Activated CD8-positive, alpha-beta memory T cell treated with anti-CD3 and anti-CD28 coated beads, Interleukin-2, amount 50 U/mL, for 1 hour (primary cell): ENCODE data around the gene WSB2.
"Not testable (repeated sequence)": the region's sequence is repeated elsewhere in the genome, so short reads cannot be mapped to it uniquely, and the experiment has no call there.

Experiments
- DNase-seq: peaks from one replicate; pipeline ENCODE4 v3.0.0-alpha.2; 2020; ENCODE audit errors: extremely low read depth

Gene WSB2

GRCh38 chr12:118035190-118036041 lies 25.6 kb downstream of the WSB2 start:
- DNase-seq, result no peak

GRCh38 chr12:118034429-118035189 lies 26.4 kb downstream of the WSB2 start:
- DNase-seq, result no peak

GRCh38 chr12:118033902-118034301 lies 27.1 kb downstream of the WSB2 start:
- no peak for DNase-seq

- DNase-seq, result no peak
Measured at GRCh38 chr12:118033323-118033722, 27.7 kb downstream of the WSB2 start.

- DNase-seq, result no peak
Measured at GRCh38 chr12:118032188-118032587, 28.8 kb downstream of the WSB2 start.

- DNase-seq, result no peak
Measured at GRCh38 chr12:118029166-118029565, 31.8 kb downstream of the WSB2 start.

- no peak for DNase-seq
Measured at GRCh38 chr12:118025168-118025567, 35.8 kb downstream of the WSB2 start.

GRCh38 chr12:118023301-118023860 lies 37.6 kb downstream of the WSB2 start:
- no peak for DNase-seq

- no peak for DNase-seq
Measured at GRCh38 chr12:118022728-118023109, 38.3 kb downstream of the WSB2 start.

GRCh38 chr12:118022097-118022727 lies 38.8 kb downstream of the WSB2 start:
- not testable (repeated sequence) for DNase-seq

GRCh38 chr12:118020036-118020435 lies 40.9 kb downstream of the WSB2 start:
- DNase-seq, result no peak

GRCh38 chr12:118017926-118018325 lies 43.1 kb downstream of the WSB2 start:
- no peak for DNase-seq

- peak; percentile 92 for DNase-seq
Measured at GRCh38 chr12:118016424-118017264, 44.3 kb downstream of the WSB2 start, which contains the start of gene RFC5. Gene RFC5, plus strand, starts transcription at chr12:118016703. Its CDS starts 125 bp downstream, at chr12:118016828.

- no peak for DNase-seq
Measured at GRCh38 chr12:118015944-118016343, 45.0 kb downstream of the WSB2 start.

GRCh38 chr12:118015306-118015705 lies 45.7 kb downstream of the WSB2 start:
- no peak for DNase-seq

GRCh38 chr12:118013283-118013682 lies 47.7 kb downstream of the WSB2 start:
- no peak for DNase-seq

- no peak for DNase-seq
Measured at GRCh38 chr12:118011961-118012360, 49.0 kb downstream of the WSB2 start.

- DNase-seq, result no peak
Measured at GRCh38 chr12:118011377-118011776, 49.6 kb downstream of the WSB2 start.

- DNase-seq, result no peak
Measured at GRCh38 chr12:118010903-118011302, 50.1 kb downstream of the WSB2 start.

- DNase-seq, result not testable (repeated sequence)
Measured at GRCh38 chr12:117999806-118000205, 61.2 kb downstream of the WSB2 start.

GRCh38 chr12:117998719-117999118 lies 62.3 kb downstream of the WSB2 start:
- no peak for DNase-seq
